Hepatocyte (in vitro differentiated cells): ENCODE data around the gene RSRC2. TPM values are rescaled to one million over a fixed set of nuclear protein-coding genes. Genes with fewer than 3 reads are reported as not detected.

Experiments
- DNase-seq: peaks from one replicate; pipeline ENCODE4 v3.0.0-alpha.2; 2016; ENCODE audit warnings: low spot score
- H2AFZ ChIP-seq: fragments of 200-600 bp; sonication (generic); 2 replicates; pipeline ENCODE4 v1.6.0; 2016; ENCODE audit warnings: antibody characterized with exemption, mild to moderate bottlenecking
- H3K27ac ChIP-seq: fragments of 200-600 bp; sonication (generic); 2 replicates; pipeline ENCODE4 v1.5.1; 2016; ENCODE audit warnings: mild to moderate bottlenecking
- H3K27me3 ChIP-seq: fragments of 200-600 bp; sonication (generic); 2 replicates; pipeline ENCODE4 v1.6.1; 2016
- H3K36me3 ChIP-seq: fragments of 200-600 bp; sonication (generic); replicated peaks from 2 replicates; pipeline ENCODE4 v1.5.1; 2016; ENCODE audit warnings: low read depth; ENCODE audit not compliant: insufficient read depth
- H3K4me1 ChIP-seq: fragments of 200-600 bp; sonication (generic); 2 replicates; pipeline ENCODE4 v1.5.1; 2016; ENCODE audit warnings: mild to moderate bottlenecking, moderate library complexity; ENCODE audit not compliant: insufficient read depth
- H3K4me2 ChIP-seq: fragments of 200-600 bp; sonication (generic); 2 replicates; pipeline ENCODE4 v1.6.0; 2016
- H3K4me3 ChIP-seq: fragments of 200-600 bp; sonication (generic); 2 replicates; pipeline ENCODE4 v1.5.1; 2016; ENCODE audit warnings: mild to moderate bottlenecking
- H3K79me2 ChIP-seq: fragments of 200-600 bp; sonication (generic); 2 replicates; pipeline ENCODE4 v1.6.0; 2017; ENCODE audit warnings: mild to moderate bottlenecking
- H3K9me2 ChIP-seq: fragments of 200-600 bp; sonication (generic); replicated peaks from 2 replicates; pipeline ENCODE4 v1.6.0; 2017; ENCODE audit warnings: mild to moderate bottlenecking; ENCODE audit not compliant: insufficient read depth
- H3K9me3 ChIP-seq: fragments of 200-600 bp; sonication (generic); 2 replicates; pipeline ENCODE4 v1.5.1; 2016; ENCODE audit warnings: low read depth, mild to moderate bottlenecking
- H4K20me1 ChIP-seq: fragments of 200-600 bp; sonication (generic); 2 replicates; pipeline ENCODE4 v1.6.0; 2016; ENCODE audit warnings: mild to moderate bottlenecking; ENCODE audit not compliant: insufficient read depth, poor library complexity, severe bottlenecking
- EZH2 ChIP-seq: fragments of 200-600 bp; sonication (generic); IDR thresholded peaks from 2 replicates; pipeline ENCODE4 v1.6.1; 2016; ENCODE audit warnings: antibody characterized with exemption, mild to moderate bottlenecking, borderline replicate concordance
- EZH2phosphoT487 ChIP-seq: fragments of 200-600 bp; sonication (generic); IDR thresholded peaks from one replicate; pipeline ENCODE4 v1.6.1; 2018; ENCODE audit warnings: antibody characterized with exemption, mild to moderate bottlenecking, low read depth, moderate library complexity; ENCODE audit not compliant: unreplicated experiment, severe bottlenecking
- WGBS: methylation state at CpG from one replicate; pipeline ENCODE4 v1.1.6; 2016; ENCODE audit warnings: low lambda C conversion rate; ENCODE audit errors: missing lambda C conversion rate; 5-methylcytosine and 5-hydroxymethylcytosine counted together
- polyA plus RNA-seq: library from polyadenylated mRNA; unstranded; fragments of >200 nt; fragmentation: Nextera tagmentation; extraction: Ambion mirVana; gene quantifications from 2 replicates; pipeline ENCODE4 v1.2.1, GENCODE V29; 2016
- total RNA-seq: library from RNA; depleted of rRNA; stranded (reverse); fragments of >200 nt; gene quantifications from 2 replicates; pipeline ENCODE4 v1.2.3, GENCODE V29; 2014
- TF ChIP-seq, protein P1 (sequence below): fragments of 200-600 bp; sonication (generic); IDR thresholded peaks from 2 replicates; pipeline ENCODE4 v1.5.1; 2016; ENCODE audit warnings: antibody characterized with exemption, mild to moderate bottlenecking; ENCODE audit not compliant: poor library complexity

Gene RSRC2
- total and polyA plus RNA-seq, 2 experiments from 2014 or later, result 53.6 to 90.9 TPM

DNA sequence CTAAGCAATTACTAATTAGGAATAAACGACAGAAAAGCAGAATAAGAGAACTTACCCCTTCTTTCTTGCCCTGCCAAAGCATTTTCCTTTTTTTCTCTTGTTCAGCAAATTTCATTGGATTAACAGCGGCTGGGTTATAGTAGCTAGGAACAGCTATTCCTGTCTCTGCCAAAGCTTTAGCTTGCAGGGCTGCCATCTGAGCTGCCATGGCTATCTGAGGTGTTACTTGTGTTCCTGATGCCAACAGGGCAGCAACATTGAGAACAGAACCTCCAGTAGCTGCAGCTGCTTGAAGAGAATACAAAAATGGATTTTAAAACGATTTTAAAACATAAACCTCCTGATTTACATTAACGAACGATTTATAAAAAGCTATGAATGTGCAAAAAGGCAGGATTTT, 18.6 kb downstream of the RSRC2 start:
- Histone ChIP-seq H3K79me2 (peaks cover 54% of the 10 kb centered on the region), H3K27me3 (no peaks in the 10 kb centered on the region), H3K4me3 (no peak overlapping the region), H3K36me3 (peaks cover 4% of the 10 kb centered on the region), H2AFZ (no peak overlapping the region), H3K4me1 (no peaks in the 10 kb centered on the region), H3K4me2 (no peak overlapping the region), H3K9me3 (no peaks in the 10 kb centered on the region), H3K27ac (no peak overlapping the region), H4K20me1 (peaks cover 48% of the 10 kb centered on the region), H3K9me2 (no peaks in the 10 kb centered on the region)
- no peak for DNase-seq
- TF ChIP-seq, protein P1, sequence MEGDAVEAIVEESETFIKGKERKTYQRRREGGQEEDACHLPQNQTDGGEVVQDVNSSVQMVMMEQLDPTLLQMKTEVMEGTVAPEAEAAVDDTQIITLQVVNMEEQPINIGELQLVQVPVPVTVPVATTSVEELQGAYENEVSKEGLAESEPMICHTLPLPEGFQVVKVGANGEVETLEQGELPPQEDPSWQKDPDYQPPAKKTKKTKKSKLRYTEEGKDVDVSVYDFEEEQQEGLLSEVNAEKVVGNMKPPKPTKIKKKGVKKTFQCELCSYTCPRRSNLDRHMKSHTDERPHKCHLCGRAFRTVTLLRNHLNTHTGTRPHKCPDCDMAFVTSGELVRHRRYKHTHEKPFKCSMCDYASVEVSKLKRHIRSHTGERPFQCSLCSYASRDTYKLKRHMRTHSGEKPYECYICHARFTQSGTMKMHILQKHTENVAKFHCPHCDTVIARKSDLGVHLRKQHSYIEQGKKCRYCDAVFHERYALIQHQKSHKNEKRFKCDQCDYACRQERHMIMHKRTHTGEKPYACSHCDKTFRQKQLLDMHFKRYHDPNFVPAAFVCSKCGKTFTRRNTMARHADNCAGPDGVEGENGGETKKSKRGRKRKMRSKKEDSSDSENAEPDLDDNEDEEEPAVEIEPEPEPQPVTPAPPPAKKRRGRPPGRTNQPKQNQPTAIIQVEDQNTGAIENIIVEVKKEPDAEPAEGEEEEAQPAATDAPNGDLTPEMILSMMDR, result no peak
- TF ChIP-seq EZH2 (no peak), EZH2phosphoT487 (no peak)
- over 99% methylated on average over 5 of the region's 5 CpGs for WGBS

DNA sequence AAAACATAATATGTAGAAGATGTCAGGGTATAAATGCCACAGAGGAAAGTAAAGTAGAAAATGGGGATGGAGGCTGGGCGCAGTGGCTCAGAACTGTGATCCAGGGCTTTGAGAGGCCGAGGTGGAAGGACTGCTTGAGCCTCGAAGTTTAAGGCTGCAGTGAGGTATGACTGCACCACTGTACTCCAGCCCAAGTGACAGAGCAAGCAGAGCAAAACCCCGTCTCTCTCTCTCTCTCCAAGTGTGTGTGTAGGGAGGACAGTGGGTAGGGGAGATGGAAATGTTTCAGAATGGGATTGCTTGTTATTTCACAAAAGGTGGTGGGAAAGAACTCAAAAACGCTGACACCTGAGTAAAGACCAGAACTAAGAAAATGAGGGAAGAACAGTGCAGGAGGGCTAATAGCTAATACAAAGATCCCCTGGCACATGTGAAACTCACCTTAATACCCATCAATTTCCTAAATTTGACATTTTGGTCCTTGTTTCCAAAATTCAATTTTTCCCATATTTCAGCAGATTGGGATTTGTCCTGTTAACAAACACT, 20.3 kb downstream of the RSRC2 start:
- DNase-seq, result no peak
- H4K20me1 ChIP-seq, result peaks cover 33% of the 10 kb centered on the region

DNA sequence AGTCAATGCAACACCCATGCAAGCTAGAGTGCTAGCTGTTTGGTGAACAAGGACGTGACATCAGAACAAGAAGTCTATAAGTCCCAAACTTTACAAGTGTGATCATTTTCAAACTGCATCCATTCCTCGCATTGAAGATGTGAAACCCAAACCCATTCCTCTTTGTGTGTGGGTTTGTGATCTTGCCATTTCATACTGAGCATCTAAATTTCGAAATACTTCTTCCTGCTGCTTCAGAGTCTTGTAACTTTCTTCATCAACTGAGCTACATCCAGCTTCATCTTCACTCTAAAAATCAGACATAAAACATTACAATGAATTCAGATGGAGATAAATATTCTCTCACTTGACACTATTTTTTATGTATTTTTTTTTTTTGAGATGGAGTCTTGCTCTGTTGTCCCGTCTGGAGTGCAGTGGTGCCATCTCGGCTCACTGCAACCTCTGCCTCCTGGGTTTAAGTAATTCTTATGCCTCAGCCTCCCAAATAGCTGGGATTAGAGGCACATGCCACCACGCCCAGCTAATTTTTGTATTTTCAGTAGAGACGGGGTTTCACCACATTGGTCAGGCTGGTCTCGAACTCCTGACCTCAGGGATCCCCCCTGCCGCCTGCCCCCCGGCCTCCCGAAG, 21.2 kb downstream of the RSRC2 start:
- no peaks in the 10 kb centered on the region for H3K9me3 ChIP-seq
- H3K9me2 ChIP-seq, result no peaks in the 10 kb centered on the region
- peaks cover 25% of the 10 kb centered on the region for H4K20me1 ChIP-seq
- peaks cover 27% of the 10 kb centered on the region for H3K79me2 ChIP-seq
- no peaks in the 10 kb centered on the region for H3K27me3 ChIP-seq
- H3K4me1 ChIP-seq, result no peaks in the 10 kb centered on the region
- H3K4me3 ChIP-seq, result no peak overlapping the region
- 94% methylated on average over 11 of the region's 11 CpGs for WGBS
- DNase-seq, result no peak
- H3K4me2 ChIP-seq, result no peak overlapping the region
- TF ChIP-seq, protein P1, result no peak
- no peak for TF ChIP-seq EZH2phosphoT487
- no peak for TF ChIP-seq EZH2
- H2AFZ ChIP-seq, result no peak overlapping the region
- H3K27ac ChIP-seq, result no peak overlapping the region
- H3K36me3 ChIP-seq, result no peaks in the 10 kb centered on the region

More for the DNA sequence above, 20.3 kb downstream of the RSRC2 start:
- Histone ChIP-seq H3K36me3 (peaks cover 4% of the 10 kb centered on the region), H2AFZ (no peak overlapping the region), H3K4me3 (no peak overlapping the region), H3K27ac (no peak overlapping the region), H3K4me2 (no peak overlapping the region), H3K27me3 (no peaks in the 10 kb centered on the region), H3K9me3 (no peaks in the 10 kb centered on the region), H3K4me1 (no peaks in the 10 kb centered on the region), H3K9me2 (no peaks in the 10 kb centered on the region), H3K79me2 (peaks cover 37% of the 10 kb centered on the region)
- TF ChIP-seq EZH2, result no peak
- TF ChIP-seq EZH2phosphoT487, result no peak
- TF ChIP-seq, protein P1, result no peak
- WGBS, result 96% methylated on average over 5 of the region's 5 CpGs
